ENCODE results near the gene TUBA4B.

TUBA4B gene

DNA sequence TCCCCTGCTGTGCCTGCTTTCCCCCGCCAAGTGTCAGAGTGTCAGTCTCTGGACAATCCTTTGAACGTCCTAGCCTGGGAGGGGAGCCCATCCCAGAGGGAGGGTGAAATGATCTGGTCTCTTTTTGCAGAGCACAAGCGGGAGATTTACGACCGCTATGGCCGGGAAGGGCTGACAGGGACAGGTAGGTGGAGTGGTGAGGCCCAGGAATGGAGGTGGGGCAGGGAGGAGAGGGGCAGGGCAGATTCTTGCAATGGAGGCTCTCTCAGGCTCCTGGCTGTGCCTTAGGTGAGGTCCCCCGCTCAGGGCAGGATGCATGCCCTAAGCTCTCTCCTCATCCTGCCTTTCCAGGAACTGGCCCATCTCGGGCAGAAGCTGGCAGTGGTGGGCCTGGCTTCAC is 28.5 kb downstream of the TUBA4B start:
- CTCF ChIA-PET = interaction anchor here (1.2 kb wide), 1 partner anchor 249 kb away, joined by 4 read pairs; no protein-coding TSS in a partner anchor
- TF ChIP-seq, protein P1, sequence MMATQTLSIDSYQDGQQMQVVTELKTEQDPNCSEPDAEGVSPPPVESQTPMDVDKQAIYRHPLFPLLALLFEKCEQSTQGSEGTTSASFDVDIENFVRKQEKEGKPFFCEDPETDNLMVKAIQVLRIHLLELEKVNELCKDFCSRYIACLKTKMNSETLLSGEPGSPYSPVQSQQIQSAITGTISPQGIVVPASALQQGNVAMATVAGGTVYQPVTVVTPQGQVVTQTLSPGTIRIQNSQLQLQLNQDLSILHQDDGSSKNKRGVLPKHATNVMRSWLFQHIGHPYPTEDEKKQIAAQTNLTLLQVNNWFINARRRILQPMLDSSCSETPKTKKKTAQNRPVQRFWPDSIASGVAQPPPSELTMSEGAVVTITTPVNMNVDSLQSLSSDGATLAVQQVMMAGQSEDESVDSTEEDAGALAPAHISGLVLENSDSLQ (IDR thresholded peaks at IDR 0.05) = 0 out of 2 replicates have a peak, but pooled peaks have one; percentile 19
- TF ChIP-seq FOXK2 (IDR thresholded peaks at IDR 0.05) = no peak
- no peak for DNase-seq (ENCODE audit: extremely low spot score)
- POLR2A ChIA-PET = no interaction called here

DNA sequence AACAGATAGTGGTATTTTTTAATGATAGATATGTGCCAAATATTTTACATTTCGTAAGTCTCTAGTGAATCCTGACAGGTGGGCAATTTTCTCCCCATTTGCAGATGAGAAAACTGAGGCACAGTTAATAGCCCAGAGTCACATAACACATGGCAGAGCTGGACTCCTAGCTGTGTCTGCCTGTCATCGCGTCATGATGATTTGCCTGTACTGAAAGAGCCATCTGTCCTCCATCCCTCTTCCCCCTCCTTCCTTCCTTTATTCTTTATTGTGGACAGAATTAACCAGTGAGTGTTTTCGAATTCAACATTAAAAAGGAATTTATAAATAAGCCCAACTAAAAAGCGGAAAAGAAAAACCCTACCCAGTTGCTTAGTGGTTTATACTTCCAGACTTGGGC is 29.3 kb downstream of the TUBA4B start:
- DNase-seq (ENCODE audit: extremely low spot score) = no peak
- ChIA-PET CTCF (interaction anchor here (1.2 kb wide), 1 partner anchor 248 kb away, joined by 4 read pairs; no protein-coding TSS in a partner anchor), POLR2A (interaction anchor here (1.3 kb wide), 1 partner anchor 106 kb away, joined by 3 read pairs; the partner anchor contains the start of gene CNPPD1)
- TF ChIP-seq, protein P1 (IDR thresholded peaks at IDR 0.05) = no peak
- no peak for TF ChIP-seq TARDBP (IDR thresholded peaks at IDR 0.05)
- TF ChIP-seq LEF1 (IDR thresholded peaks at IDR 0.05; ENCODE audit: borderline replicate concordance) = no peak
- TF ChIP-seq FOXA1 (IDR thresholded peaks at IDR 0.05) = no peak
- no peak for TF ChIP-seq ELF4 (IDR thresholded peaks at IDR 0.05)
- TF ChIP-seq FOXK2 (IDR thresholded peaks at IDR 0.05) = no peak
- no peak for TF ChIP-seq SP1 (IDR thresholded peaks at IDR 0.05)
- no peak for TF ChIP-seq CTBP1 (IDR thresholded peaks at IDR 0.05; ENCODE audit: borderline replicate concordance)

DNA sequence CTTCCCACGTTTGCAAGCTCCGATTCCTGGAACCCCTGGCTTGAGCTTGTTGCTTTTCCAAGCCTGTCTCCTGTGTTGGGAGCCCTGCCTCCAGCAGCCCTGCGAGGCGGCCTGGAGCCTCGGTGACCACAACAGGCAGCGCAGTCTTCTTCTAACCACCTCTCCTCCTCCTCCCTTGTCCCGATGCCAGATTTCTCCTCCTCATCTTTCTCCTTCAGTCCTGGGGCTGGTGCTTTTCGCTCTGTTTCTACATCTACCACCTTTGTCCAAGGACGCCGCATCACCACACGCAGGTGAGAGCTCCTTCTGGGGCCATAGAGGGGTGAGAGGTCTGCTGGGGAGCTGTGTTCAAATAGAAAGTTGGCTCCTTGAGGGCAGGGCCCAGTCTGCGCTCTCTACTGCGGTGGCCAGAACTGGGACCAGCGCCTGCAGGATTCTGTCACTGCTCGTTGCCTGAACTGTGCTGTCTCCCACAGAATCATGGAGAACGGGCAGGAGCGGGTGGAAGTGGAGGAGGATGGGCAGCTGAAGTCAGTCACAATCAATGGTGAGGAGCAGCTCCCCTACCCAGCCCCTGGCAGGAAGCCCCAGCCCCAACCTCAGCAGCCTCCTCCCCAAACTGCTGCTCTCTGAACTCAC is 30.0 kb downstream of the TUBA4B start:
- ChIA-PET CTCF (interaction anchor here (0.6 kb wide), 1 partner anchor 17 kb away, joined by 4 read pairs; no protein-coding TSS in a partner anchor), POLR2A (interaction anchor here (0.8 to 1.3 kb wide), 3 partner anchors 10 to 107 kb away, joined by 3 read pairs; partner anchors contain the start of gene CNPPD1)
- no peak for DNase-seq (ENCODE audit: extremely low spot score)
- TF ChIP-seq HDGF (IDR thresholded peaks at IDR 0.05; ENCODE audit: borderline replicate concordance) = no peak
- no peak for TF ChIP-seq FOXK2 (IDR thresholded peaks at IDR 0.05)
- TF ChIP-seq, protein P1 (IDR thresholded peaks at IDR 0.05) = no peak
- no peak for TF ChIP-seq NFRKB (IDR thresholded peaks at IDR 0.05)
- no peak for TF ChIP-seq ELF4 (IDR thresholded peaks at IDR 0.05)
- no peak for TF ChIP-seq ARNT (IDR thresholded peaks at IDR 0.05)
- no peak for TF ChIP-seq FOXM1 (IDR thresholded peaks at IDR 0.05; ENCODE audit: borderline replicate concordance)
- TF ChIP-seq SP1 (IDR thresholded peaks at IDR 0.05) = no peak
- TF ChIP-seq CTBP1 (IDR thresholded peaks at IDR 0.05; ENCODE audit: borderline replicate concordance) = no peak

DNA sequence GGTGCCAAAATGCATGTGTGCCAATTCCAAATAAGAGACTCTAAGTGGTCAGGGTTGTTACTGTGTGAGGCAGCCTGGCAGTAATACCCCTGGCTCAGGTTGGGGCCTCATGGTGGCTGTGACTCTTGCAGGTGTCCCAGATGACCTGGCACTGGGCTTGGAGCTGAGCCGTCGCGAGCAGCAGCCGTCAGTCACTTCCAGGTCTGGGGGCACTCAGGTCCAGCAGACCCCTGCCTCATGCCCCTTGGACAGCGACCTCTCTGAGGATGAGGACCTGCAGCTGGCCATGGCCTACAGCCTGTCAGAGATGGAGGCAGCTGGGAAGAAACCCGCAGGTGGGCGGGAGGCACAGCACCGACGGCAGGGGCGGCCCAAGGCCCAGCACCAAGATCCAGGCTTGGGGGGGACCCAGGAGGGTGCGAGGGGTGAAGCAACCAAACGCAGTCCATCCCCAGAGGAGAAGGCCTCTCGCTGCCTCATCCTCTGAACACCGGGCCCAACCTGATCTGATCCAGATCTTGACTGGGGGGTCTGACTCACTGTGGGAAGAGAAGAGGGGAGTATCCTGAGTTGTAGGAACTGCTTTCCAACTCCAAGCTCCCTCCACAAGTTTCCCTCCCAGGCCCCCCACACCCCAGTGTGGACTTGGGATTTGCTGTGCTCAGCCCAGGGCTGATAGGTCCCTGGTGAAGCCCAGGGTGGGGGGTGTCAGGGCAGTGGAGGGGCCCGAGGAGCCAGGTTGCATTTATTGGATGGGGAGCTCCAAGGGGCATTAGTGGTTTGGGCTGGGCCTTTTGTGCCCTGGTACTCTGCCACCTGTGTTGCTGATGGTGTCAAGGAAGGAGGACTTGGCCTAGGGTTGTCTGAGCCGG is 31.7 kb downstream of the TUBA4B start:
- DNase-seq (ENCODE audit: extremely low spot score) = no peak
- POLR2A ChIA-PET = no interaction called here
- CTCF ChIA-PET = interaction anchor here (0.6 to 0.9 kb wide), 2 partner anchors 11 to 1060 kb away, joined by 3 read pairs; no protein-coding TSS in a partner anchor
- no peak for TF ChIP-seq BHLHE40 (IDR thresholded peaks at IDR 0.05; ENCODE audit: borderline replicate concordance)
- no peak for TF ChIP-seq ZNF384 (IDR thresholded peaks at IDR 0.05)
- no peak for TF ChIP-seq SP1 (IDR thresholded peaks at IDR 0.05)
- no peak for TF ChIP-seq FOXA1 (IDR thresholded peaks at IDR 0.05)
- TF ChIP-seq, protein P1 (IDR thresholded peaks at IDR 0.05) = no peak
- TF ChIP-seq LEF1 (IDR thresholded peaks at IDR 0.05; ENCODE audit: borderline replicate concordance) = no peak
- TF ChIP-seq NFRKB (IDR thresholded peaks at IDR 0.05) = no peak
- no peak for TF ChIP-seq L3MBTL2 (conservative IDR thresholded peaks at IDR 0.05)
- TF ChIP-seq TARDBP (IDR thresholded peaks at IDR 0.05) = no peak
- TF ChIP-seq SUZ12 (IDR thresholded peaks at IDR 0.05) = no peak
- TF ChIP-seq HDGF (IDR thresholded peaks at IDR 0.05; ENCODE audit: borderline replicate concordance) = no peak

DNA sequence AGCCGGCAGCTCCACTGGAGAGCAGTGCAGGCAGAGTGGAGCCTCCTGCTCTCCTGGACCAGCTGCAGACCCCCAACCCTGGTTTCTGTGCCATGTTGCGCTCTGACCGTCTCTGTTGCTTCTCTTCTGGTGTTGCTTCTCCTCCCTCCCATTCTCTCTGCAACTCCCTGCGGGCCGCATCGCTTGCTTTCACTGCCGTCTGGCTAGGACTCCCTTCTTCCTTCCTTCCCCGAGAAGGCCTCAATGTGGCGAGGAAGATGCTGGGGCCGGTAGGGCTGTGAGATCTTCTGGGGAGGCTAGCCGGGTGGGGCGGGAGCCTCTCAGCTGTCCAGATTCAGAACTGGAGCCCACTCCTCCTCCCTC is 32.3 kb downstream of the TUBA4B start:
- no peak for DNase-seq (ENCODE audit: extremely low spot score)
- ChIA-PET CTCF (interaction anchor here (0.9 kb wide), 1 partner anchor 10 kb away, joined by 3 read pairs; no protein-coding TSS in a partner anchor), POLR2A (no interaction called here)
- TF ChIP-seq FOXK2 (IDR thresholded peaks at IDR 0.05) = no peak
- TF ChIP-seq ARNT (IDR thresholded peaks at IDR 0.05) = no peak
- TF ChIP-seq FOXA1 (IDR thresholded peaks at IDR 0.05) = no peak
- no peak for TF ChIP-seq NFRKB (IDR thresholded peaks at IDR 0.05)
- TF ChIP-seq SUZ12 (IDR thresholded peaks at IDR 0.05) = no peak
- TF ChIP-seq ELF4 (IDR thresholded peaks at IDR 0.05) = no peak
- no peak for TF ChIP-seq SP1 (IDR thresholded peaks at IDR 0.05)
- TF ChIP-seq, protein P1 (IDR thresholded peaks at IDR 0.05) = no peak
- no peak for TF ChIP-seq ZNF384 (IDR thresholded peaks at IDR 0.05)
- TF ChIP-seq TARDBP (IDR thresholded peaks at IDR 0.05) = no peak
- TF ChIP-seq CTBP1 (IDR thresholded peaks at IDR 0.05; ENCODE audit: borderline replicate concordance) = no peak
- no peak for TF ChIP-seq HDGF (IDR thresholded peaks at IDR 0.05; ENCODE audit: borderline replicate concordance)
- TF ChIP-seq FOXM1 (IDR thresholded peaks at IDR 0.05; ENCODE audit: borderline replicate concordance) = no peak
- no peak for TF ChIP-seq L3MBTL2 (conservative IDR thresholded peaks at IDR 0.05)
- TF ChIP-seq BHLHE40 (IDR thresholded peaks at IDR 0.05; ENCODE audit: borderline replicate concordance) = no peak
- TF ChIP-seq LEF1 (IDR thresholded peaks at IDR 0.05; ENCODE audit: borderline replicate concordance) = no peak
